ENCODE data around the gene MINDY4.
A peak's percentile ranks its signal among the peaks of the same experiment; 100 is the strongest.

MINDY4 gene

GRCh38 chr7:30775992-30776391, 4.8 kb downstream of the MINDY4 start:
- DNase-seq (ENCODE audit: low spot score), result no peak

- no peak for DNase-seq (ENCODE audit: low spot score)
These were observed 5.8 kb downstream of the MINDY4 start for GRCh38 chr7:30776971-30777370.

- DNase-seq (ENCODE audit: low spot score), result no peak
These were observed 7.2 kb downstream of the MINDY4 start for GRCh38 chr7:30778255-30779025.

GRCh38 chr7:30779574-30779973, 8.4 kb downstream of the MINDY4 start:
- DNase-seq (ENCODE audit: low spot score), result no peak

GRCh38 chr7:30780941-30781340, 9.7 kb downstream of the MINDY4 start:
- no peak for DNase-seq (ENCODE audit: low spot score)

- DNase-seq (ENCODE audit: low spot score), result no peak
These were observed 11.5 kb downstream of the MINDY4 start for GRCh38 chr7:30782690-30783089.

- DNase-seq (ENCODE audit: low spot score), result no peak
These were observed 14.6 kb downstream of the MINDY4 start for GRCh38 chr7:30785786-30786185.

GRCh38 chr7:30787486-30787885, 16.3 kb downstream of the MINDY4 start:
- DNase-seq (ENCODE audit: low spot score), result no peak

GRCh38 chr7:30788640-30789333, 17.6 kb downstream of the MINDY4 start:
- DNase-seq (ENCODE audit: low spot score), result no peak

GRCh38 chr7:30789334-30789711, 18.1 kb downstream of the MINDY4 start:
- no peak for DNase-seq (ENCODE audit: low spot score)

- no peak for DNase-seq (ENCODE audit: low spot score)
These were observed 19.1 kb downstream of the MINDY4 start for GRCh38 chr7:30790356-30790755.

- no peak for DNase-seq (ENCODE audit: low spot score)
These were observed 19.9 kb downstream of the MINDY4 start for GRCh38 chr7:30791114-30791513.

- no peak for DNase-seq (ENCODE audit: low spot score)
These were observed 24.1 kb downstream of the MINDY4 start for GRCh38 chr7:30795161-30795948.

- DNase-seq (ENCODE audit: low spot score), result no peak
These were observed 25.1 kb downstream of the MINDY4 start for GRCh38 chr7:30796105-30796869.

GRCh38 chr7:30797176-30798040, 26.2 kb downstream of the MINDY4 start:
- no peak for DNase-seq (ENCODE audit: low spot score)

GRCh38 chr7:30799206-30799975, 28.2 kb downstream of the MINDY4 start:
- DNase-seq (ENCODE audit: low spot score), result no peak

GRCh38 chr7:30799976-30800661, 28.9 kb downstream of the MINDY4 start:
- DNase-seq (ENCODE audit: low spot score), result no peak

GRCh38 chr7:30800785-30801252, 29.6 kb downstream of the MINDY4 start:
- peak; percentile 76 for DNase-seq (ENCODE audit: low spot score)

- DNase-seq (ENCODE audit: low spot score), result no peak
These were observed 31.6 kb downstream of the MINDY4 start for GRCh38 chr7:30802812-30803211.
